Thymus (tissue), 11 donors: ENCODE measurements around the gene APBB2. TPM values are rescaled to one million over a fixed set of nuclear protein-coding genes. Genes with fewer than 3 reads are reported as not detected.
"Not testable (repeated sequence)": the region's sequence is repeated elsewhere in the genome, so short reads cannot be mapped to it uniquely, and the experiment has no call there.

Experiments
- DNase-seq, 9 donors: peaks; one replicate each; pipeline ENCODE4 v3.0.0-alpha.2; 2013; ENCODE audit warnings: low spot score in 9 of 9, low read depth in 6 of 9, missing footprints in 1 of 9
- H3K27ac ChIP-seq, 2 donors: one replicate each; pipeline ENCODE4 v1.5.1; 2013; ENCODE audit warnings: control low read depth in 1 of 2, low read depth in 1 of 2, low read length in 1 of 2, mild to moderate bottlenecking in 1 of 2, moderate library complexity in 1 of 2
- H3K27me3 ChIP-seq, 2 donors: one replicate each; pipeline ENCODE4 v1.5.1; 2013; ENCODE audit warnings: low read length in 1 of 2; ENCODE audit not compliant: control insufficient read depth in 2 of 2, insufficient read depth in 1 of 2
- H3K36me3 ChIP-seq, 2 donors: one replicate each; pipeline ENCODE4 v1.5.1; 2013; ENCODE audit warnings: low read length in 1 of 2, mild to moderate bottlenecking in 1 of 2, moderate library complexity in 1 of 2; ENCODE audit not compliant: control insufficient read depth in 2 of 2, insufficient read depth in 2 of 2
- H3K4me1 ChIP-seq, 2 donors: one replicate each; pipeline ENCODE4 v1.5.1; 2013; ENCODE audit warnings: low read length in 2 of 2; ENCODE audit not compliant: control insufficient read depth in 2 of 2, insufficient read depth in 2 of 2
- H3K4me3 ChIP-seq, 2 donors: one replicate each; pipeline ENCODE4 v1.5.1; 2013; ENCODE audit warnings: low read length in 2 of 2, control low read depth in 1 of 2, mild to moderate bottlenecking in 1 of 2
- H3K9me3 ChIP-seq, 2 donors: one replicate each; pipeline ENCODE4 v1.5.1; 2013; ENCODE audit warnings: low read length in 1 of 2, mild to moderate bottlenecking in 1 of 2; ENCODE audit not compliant: control insufficient read depth in 2 of 2, insufficient read depth in 1 of 2
- WGBS: extraction: QIAGEN DNeasy Blood & Tissue Kit; methylation state at CpG from one replicate; pipeline ENCODE4 v1.1.7; 2013; 5-methylcytosine and 5-hydroxymethylcytosine counted together
- polyA plus RNA-seq: library from polyadenylated mRNA; stranded (reverse); fragments of 200-250 nt; gene quantifications from one replicate; pipeline ENCODE4 v1.2.3, GENCODE V29; 2013
- total RNA-seq: library from RNA; stranded (reverse); fragments of 120-200 nt; gene quantifications from one replicate; pipeline ENCODE4 v1.2.4, GENCODE V29; 2013
- donor health status: healthy.

APBB2 gene
- total and polyA plus RNA-seq, 2 donors = 10.0 to 20.2 TPM

DNA sequence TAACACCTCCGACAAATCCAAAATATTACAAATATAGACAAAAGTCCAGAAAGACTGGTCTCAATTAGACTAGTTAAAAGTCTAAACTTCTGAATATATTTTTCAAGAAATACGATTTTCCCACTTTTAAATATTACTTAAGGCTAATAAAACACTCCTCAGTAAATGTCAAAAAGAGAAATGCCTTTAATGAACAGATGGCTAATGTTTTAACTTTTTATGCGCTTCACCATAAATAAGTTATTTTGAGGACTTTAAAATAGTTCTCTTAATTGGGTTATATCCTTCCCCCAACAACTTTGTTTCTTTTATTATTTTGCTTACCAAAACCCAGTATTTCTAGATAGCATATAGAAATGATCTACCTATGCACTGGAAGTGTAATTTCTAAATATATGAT lies 201.4 kb downstream of the APBB2 start:
- Histone ChIP-seq H3K27me3 (no peaks in the 10 kb centered on the region), H3K4me3 (no peak overlapping the region), H3K4me1 (no peaks in the 10 kb centered on the region), H3K9me3 (no peaks in the 10 kb centered on the region), H3K36me3 (no peaks in the 10 kb centered on the region), H3K27ac (no peak overlapping the region)
- WGBS = 76% methylated on average over 3 of the region's 3 CpGs
- DNase-seq = no peak

DNA sequence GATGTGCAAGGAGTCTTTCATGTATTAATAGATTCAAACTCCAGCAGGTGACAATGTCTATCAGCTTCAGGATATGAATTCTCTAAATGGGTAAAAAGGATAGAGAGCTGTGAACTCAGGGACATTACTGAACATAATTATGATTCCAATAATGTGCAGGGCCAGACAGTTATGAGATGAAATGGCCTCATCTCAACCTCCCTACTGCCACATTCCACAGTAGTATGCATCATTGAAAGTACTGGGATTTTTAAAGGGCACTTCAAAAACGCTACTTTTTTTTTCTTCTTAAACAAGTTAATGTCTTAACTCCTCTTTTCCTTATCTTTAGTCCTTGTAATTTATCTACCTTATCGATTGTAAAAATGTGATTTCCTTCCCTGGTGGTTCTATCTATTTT lies 202.0 kb downstream of the APBB2 start:
- no peak overlapping the region for H3K27ac ChIP-seq
- H3K27me3 ChIP-seq = no peaks in the 10 kb centered on the region
- H3K4me1 ChIP-seq = no peaks in the 10 kb centered on the region
- no peaks in the 10 kb centered on the region for H3K36me3 ChIP-seq
- DNase-seq = no peak
- no peaks in the 10 kb centered on the region for H3K9me3 ChIP-seq
- H3K4me3 ChIP-seq = no peak overlapping the region
- WGBS = 89% methylated on average over 2 of the region's 2 CpGs

DNA sequence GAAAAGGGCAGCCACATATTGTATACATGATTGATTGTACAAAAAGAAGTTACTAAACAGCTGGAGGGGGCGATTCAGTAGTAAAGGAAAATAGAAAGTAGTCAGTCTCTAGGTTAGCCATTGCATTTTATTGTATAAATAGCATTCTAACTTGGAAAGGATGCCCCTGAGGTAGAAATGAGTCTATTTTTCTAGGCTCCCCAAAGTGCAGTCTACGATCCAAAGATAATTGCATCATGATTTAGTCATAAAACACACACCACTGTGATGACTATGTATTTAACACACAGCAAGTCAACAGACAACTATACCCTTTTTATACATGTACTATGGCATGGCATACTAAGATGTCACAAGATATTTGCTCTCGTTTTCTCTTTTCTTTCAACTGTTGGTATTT lies 204.9 kb downstream of the APBB2 start:
- H3K36me3 ChIP-seq = no peaks in the 10 kb centered on the region
- H3K4me3 ChIP-seq = no peak overlapping the region
- no peaks in the 10 kb centered on the region for H3K9me3 ChIP-seq
- no peak overlapping the region for H3K27ac ChIP-seq
- H3K4me1 ChIP-seq = no peaks in the 10 kb centered on the region
- DNase-seq = no peak
- no peaks in the 10 kb centered on the region for H3K27me3 ChIP-seq
- 88% methylated on average over 3 of the region's 3 CpGs for WGBS

DNA sequence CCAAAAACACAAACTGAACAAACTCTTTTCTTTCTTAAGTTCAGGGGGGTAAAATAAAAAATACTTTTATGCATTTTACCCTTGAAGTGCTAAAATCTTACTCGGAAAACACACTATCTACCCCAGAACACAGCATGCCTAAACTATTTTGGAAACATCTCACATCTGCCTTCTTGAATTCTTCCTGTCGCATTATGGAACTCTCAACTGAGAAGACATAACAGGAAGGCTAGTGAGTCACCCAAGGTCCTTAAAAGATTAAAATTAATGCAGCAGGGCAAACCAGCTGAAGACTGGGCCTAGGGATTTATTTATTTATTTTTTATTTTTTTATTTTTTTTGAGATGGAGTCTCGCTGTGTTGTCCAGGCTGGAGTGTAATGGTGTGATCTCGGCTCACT lies 208.2 kb downstream of the APBB2 start:
- DNase-seq = no peak
- Histone ChIP-seq H3K27me3 (no peaks in the 10 kb centered on the region), H3K9me3 (no peaks in the 10 kb centered on the region), H3K4me3 (no peak overlapping the region), H3K36me3 (no peaks in the 10 kb centered on the region), H3K27ac (no peak overlapping the region), H3K4me1 (no peaks in the 10 kb centered on the region)
- 98% methylated on average over 4 of the region's 4 CpGs for WGBS

DNA sequence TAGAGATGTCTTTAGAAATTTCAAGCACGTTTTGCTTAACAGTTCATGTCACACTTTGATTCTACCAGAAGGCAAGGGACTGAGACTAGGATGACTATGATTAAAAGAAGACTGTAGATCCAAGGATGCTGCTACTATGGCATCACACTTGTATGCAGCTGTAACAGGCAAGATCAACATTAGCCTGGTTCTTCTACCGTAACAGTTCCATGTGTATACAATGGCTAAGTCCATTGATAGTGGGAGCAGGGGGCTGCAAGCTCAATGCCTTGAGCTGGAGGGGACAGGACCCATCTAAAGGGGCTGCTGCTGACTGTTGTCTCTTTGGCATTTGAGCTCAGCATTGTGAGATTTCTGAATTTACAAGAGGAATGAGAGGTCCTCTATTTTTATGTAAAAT lies 212.0 kb downstream of the APBB2 start:
- WGBS = 79% methylated on average over 2 of the region's 2 CpGs

DNA sequence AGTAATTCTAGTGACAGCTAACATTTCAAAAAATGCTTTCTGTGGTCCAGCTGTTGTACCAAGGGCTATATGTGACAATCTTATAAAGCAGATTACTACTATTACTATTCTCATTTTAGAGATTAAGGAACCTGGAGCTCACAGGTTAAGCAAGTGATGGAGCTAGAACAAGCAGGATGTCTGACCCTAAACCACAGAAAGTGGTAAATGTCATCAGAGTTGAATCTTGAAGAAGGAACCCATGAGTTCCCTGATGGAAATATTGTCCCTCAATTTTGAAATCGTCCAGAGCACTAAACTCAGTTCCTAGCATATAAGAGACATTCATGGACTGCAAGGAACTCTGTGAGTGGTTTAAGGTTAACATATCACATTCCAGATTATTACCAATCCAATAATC lies 214.0 kb downstream of the APBB2 start:
- Histone ChIP-seq H3K27me3 (no peaks in the 10 kb centered on the region), H3K36me3 (no peaks in the 10 kb centered on the region), H3K4me1 (no peaks in the 10 kb centered on the region), H3K4me3 (no peak overlapping the region), H3K27ac (no peak overlapping the region), H3K9me3 (no peaks in the 10 kb centered on the region)
- no peak for DNase-seq
- 91% methylated on average over 1 of the region's 1 CpG for WGBS

More for the DNA sequence above, 212.0 kb downstream of the APBB2 start:
- no peaks in the 10 kb centered on the region for H3K4me1 ChIP-seq
- no peak overlapping the region for H3K4me3 ChIP-seq
- H3K27me3 ChIP-seq = no peaks in the 10 kb centered on the region
- no peak overlapping the region for H3K27ac ChIP-seq
- no peaks in the 10 kb centered on the region for H3K36me3 ChIP-seq
- no peaks in the 10 kb centered on the region for H3K9me3 ChIP-seq
- no peak for DNase-seq

DNA sequence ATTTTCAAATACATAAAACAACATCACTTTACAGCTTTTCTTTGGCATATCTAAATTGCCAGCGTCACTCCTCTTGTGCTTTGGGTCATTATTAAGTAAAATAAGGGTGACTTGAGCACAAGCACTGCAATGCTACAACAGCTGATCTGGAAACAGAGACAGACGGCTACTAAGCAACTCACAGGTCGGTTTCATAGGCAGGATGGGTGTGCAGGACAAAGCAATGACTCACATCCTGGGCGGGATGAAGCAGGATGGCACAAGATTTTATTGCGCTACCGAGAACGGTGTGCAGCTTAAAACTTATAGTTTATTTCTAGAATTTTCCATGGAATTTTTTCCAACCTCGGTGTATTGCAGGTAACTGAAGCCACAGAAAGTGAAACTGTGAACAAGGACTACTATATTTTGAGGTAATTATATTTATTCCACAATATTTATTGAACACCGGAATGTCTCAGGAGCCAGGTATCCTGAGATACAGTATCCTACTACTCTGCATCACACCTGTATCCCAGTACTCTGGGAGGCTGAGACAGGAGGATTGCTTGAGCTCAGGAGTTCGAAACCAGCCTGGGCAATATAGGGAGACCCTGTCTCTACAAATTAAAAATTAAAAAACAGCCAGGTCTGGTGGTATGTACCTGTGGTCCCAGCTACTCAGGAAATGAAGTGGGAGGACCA lies 215.5 kb downstream of the APBB2 start:
- H3K27me3 ChIP-seq = no peaks in the 10 kb centered on the region
- H3K36me3 ChIP-seq = no peaks in the 10 kb centered on the region
- no peak overlapping the region for H3K27ac ChIP-seq
- DNase-seq = no peak
- H3K9me3 ChIP-seq = no peaks in the 10 kb centered on the region
- no peak overlapping the region for H3K4me3 ChIP-seq
- no peaks in the 10 kb centered on the region for H3K4me1 ChIP-seq
- 94% methylated on average over 10 of the region's 10 CpGs for WGBS

DNA sequence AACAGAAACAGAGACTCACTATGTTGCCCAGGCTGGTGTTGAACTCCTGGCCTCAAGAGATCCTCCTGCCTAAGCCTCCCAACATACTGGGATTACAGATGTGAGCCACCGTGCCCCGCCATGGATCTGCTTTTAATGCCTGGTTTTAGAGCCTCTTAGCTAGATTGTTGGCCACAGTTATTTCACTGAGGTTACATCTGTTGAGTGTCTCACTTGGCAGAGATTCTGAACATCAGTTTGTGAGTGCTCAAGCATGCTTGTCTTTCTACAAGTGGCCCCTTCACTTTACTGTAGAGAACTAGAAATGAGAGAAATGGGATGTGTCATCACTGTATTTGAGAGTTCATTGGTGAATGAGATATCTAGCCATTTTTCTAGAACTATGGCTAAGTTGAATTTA lies 218.5 kb downstream of the APBB2 start:
- 97% methylated on average over 2 of the region's 2 CpGs for WGBS
- DNase-seq = no peak
- no peak overlapping the region for H3K27ac ChIP-seq
- H3K36me3 ChIP-seq = no peaks in the 10 kb centered on the region
- no peaks in the 10 kb centered on the region for H3K27me3 ChIP-seq
- H3K4me3 ChIP-seq = no peak overlapping the region
- H3K4me1 ChIP-seq = no peaks in the 10 kb centered on the region
- no peaks in the 10 kb centered on the region for H3K9me3 ChIP-seq

DNA sequence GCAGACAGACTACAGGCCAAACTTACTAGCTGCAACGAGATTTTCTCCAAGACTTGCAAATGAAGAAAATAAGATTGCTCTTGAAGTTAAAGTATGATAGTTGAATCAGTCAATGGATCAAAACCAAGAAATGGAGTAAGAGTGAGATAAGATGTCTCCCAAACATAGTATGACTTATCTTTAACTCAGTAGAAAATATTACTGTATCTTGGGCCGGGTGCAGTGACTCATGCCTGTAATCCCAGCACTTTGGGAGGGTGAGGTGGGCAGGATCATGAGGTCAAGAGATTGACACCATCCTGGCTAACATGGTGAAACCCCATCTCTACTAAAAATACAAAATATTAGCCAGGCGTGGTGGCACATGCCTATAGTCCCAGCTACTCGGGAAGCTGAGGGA lies 220.0 kb downstream of the APBB2 start:
- H3K27ac ChIP-seq, H3K4me3 ChIP-seq, H3K27me3 ChIP-seq, H3K36me3 ChIP-seq, H3K9me3 ChIP-seq, H3K4me1 ChIP-seq, DNase-seq: not testable (repeated sequence)
- WGBS = 93% methylated on average over 4 of the region's 4 CpGs

DNA sequence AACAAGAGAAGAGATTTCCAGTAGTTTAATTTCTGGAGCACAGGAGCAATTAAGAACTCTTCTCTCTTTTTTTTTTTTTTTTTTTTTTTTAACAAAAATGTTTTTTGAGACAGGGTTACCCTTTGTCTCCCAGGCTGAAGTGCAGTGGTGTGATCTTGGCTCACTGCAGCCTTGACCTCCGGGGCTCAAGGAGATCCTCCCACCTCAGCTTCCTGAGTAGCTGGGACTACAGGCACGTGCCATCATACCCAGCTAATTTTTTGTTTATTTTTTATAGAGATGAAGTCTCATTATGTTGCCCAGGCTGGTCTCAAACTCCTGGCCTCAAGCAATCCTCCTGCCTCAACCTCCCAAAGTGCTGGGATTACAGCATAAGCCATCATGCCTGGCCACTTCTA lies 221.0 kb downstream of the APBB2 start:
- not testable (repeated sequence) for DNase-seq, H3K36me3 ChIP-seq, H3K27ac ChIP-seq, H3K4me1 ChIP-seq, H3K9me3 ChIP-seq, H3K4me3 ChIP-seq, H3K27me3 ChIP-seq
- 57% methylated on average over 2 of the region's 2 CpGs for WGBS
